LNCaP clone FGC (cell line): ENCODE measurements around the gene USP34.
A peak's percentile ranks its signal among the peaks of the same experiment; 100 is the strongest.

Source experiments
- DNase-seq: peaks from one replicate; pipeline ENCODE4 v3.0.0-alpha.2; 2011; ENCODE audit warnings: low read depth
- H3K4me3 ChIP-seq: 2 replicates; pipeline ENCODE4 v1.5.1; 2011; ENCODE audit warnings: mild to moderate bottlenecking, low read depth, low read length, control low read depth
- CTCF ChIP-seq: IDR thresholded peaks from 2 replicates; pipeline ENCODE4 v1.5.1; 2012; ENCODE audit warnings: mild to moderate bottlenecking; ENCODE audit not compliant: control insufficient read depth, insufficient read depth; ENCODE audit errors: extremely low read depth

The USP34 gene

GRCh38 chr2:61470965-61471904 lies at the start of gene USP34:
Gene USP34, minus strand, starts transcription at chr2:61471087. Its CDS starts 395 bp downstream, at chr2:61470692.
- peak; percentile 67 for DNase-seq
- H3K4me3 ChIP-seq, result peak within 1 kb of the TSS; percentile 66
- TF ChIP-seq CTCF, result no peak

- DNase-seq, result no peak
- no peak overlapping the region for H3K4me3 ChIP-seq
- no peak for TF ChIP-seq CTCF
These were observed 49.4 kb upstream of the USP34 start for GRCh38 chr2:61520261-61520660.

- no peak for TF ChIP-seq CTCF
- H3K4me3 ChIP-seq, result no peak overlapping the region
- DNase-seq, result no peak
These were observed 42.0 kb upstream of the USP34 start for GRCh38 chr2:61512768-61513398.

GRCh38 chr2:61510674-61511671 lies 40.1 kb upstream of the USP34 start:
- TF ChIP-seq CTCF, result no peak
- H3K4me3 ChIP-seq, result no peak overlapping the region
- no peak for DNase-seq

GRCh38 chr2:61504949-61505348 lies 34.1 kb upstream of the USP34 start:
- TF ChIP-seq CTCF, result no peak
- H3K4me3 ChIP-seq, result no peak overlapping the region
- DNase-seq, result no peak

- H3K4me3 ChIP-seq, result no peak overlapping the region
- no peak for TF ChIP-seq CTCF
- no peak for DNase-seq
These were observed 28.2 kb upstream of the USP34 start for GRCh38 chr2:61499060-61499459.
